Uterus (tissue), 4 donors: ENCODE results near the gene TASOR2. TPM values are rescaled to one million over a fixed set of nuclear protein-coding genes. Genes with fewer than 3 reads are reported as not detected.
A peak's percentile ranks its signal among the peaks of the same experiment; 100 is the strongest.

Source experiments
- DNase-seq, 2 donors: peaks; one replicate each; pipeline ENCODE4 v3.0.0-alpha.2; 2019 to 2020
- H3K27ac ChIP-seq, 2 donors: fragments of 200-600 bp; sonication (generic); 1 replicate in 1 of 2; 2 replicates in 1 of 2; pipeline ENCODE4 v1.5.1; 2016 to 2018
- H3K27me3 ChIP-seq, 2 donors: fragments of 200-600 bp; sonication (generic); one replicate each; pipeline ENCODE4 v1.5.1; 2018 to 2019; ENCODE audit warnings: control low read depth in 1 of 2
- H3K36me3 ChIP-seq, 2 donors: fragments of 200-600 bp; sonication (generic); one replicate each; pipeline ENCODE4 v1.5.1; 2019; ENCODE audit warnings: control low read depth in 1 of 2
- H3K4me1 ChIP-seq, 2 donors: fragments of 200-600 bp; sonication (generic); one replicate each; pipeline ENCODE4 v1.5.1; 2018 to 2019; ENCODE audit warnings: control low read depth in 1 of 2
- H3K4me3 ChIP-seq, 2 donors: fragments of 200-600 bp; sonication (generic); 1 replicate in 1 of 2; 2 replicates in 1 of 2; pipeline ENCODE4 v1.5.1; 2018 to 2019; ENCODE audit warnings: mild to moderate bottlenecking in 1 of 2
- H3K9me3 ChIP-seq, 2 donors: fragments of 200-600 bp; sonication (generic); one replicate each; pipeline ENCODE4 v1.5.1; 2019; ENCODE audit warnings: control low read depth in 1 of 2
- CTCF ChIP-seq, 4 experiments: fragments of 200-600 bp in 2 of 4; fragments of 450-650 bp in 2 of 4; sonication (generic) in 2 of 4; IDR thresholded peaks; one replicate each; pipeline ENCODE4 v1.5.1; 2016 to 2019; ENCODE audit warnings: antibody characterized with exemption in 4 of 4, mild to moderate bottlenecking in 2 of 4, moderate library complexity in 1 of 4
- POLR2A ChIP-seq, 2 donors: fragments of 450-650 bp; IDR thresholded peaks; one replicate each; pipeline ENCODE4 v1.6.1; 2016; ENCODE audit warnings: antibody characterized with exemption in 2 of 2, mild to moderate bottlenecking in 1 of 2, moderate library complexity in 1 of 2
- intact Hi-C: fragments of 100-400 bp; cut with DNase I; formaldehyde crosslinking; loops from one replicate; pipeline ENCODE4 v1.15.1; 2023; ENCODE audit warnings: low total_unique reads
- total RNA-seq, 4 donors: library from RNA; depleted of rRNA in 3 of 4; stranded (reverse); fragments of >200 nt in 3 of 4; gene quantifications; one replicate each; pipeline versions ENCODE4 v1.1.0 to v1.2.4, GENCODE V29; 2014 to 2023
- donor health status: DM: yes; HTN: yes; CAD: no.

The TASOR2 gene
- total RNA-seq, 4 donors from 2014 or later: 32.6 to 128 (median 75.1) TPM

DNA sequence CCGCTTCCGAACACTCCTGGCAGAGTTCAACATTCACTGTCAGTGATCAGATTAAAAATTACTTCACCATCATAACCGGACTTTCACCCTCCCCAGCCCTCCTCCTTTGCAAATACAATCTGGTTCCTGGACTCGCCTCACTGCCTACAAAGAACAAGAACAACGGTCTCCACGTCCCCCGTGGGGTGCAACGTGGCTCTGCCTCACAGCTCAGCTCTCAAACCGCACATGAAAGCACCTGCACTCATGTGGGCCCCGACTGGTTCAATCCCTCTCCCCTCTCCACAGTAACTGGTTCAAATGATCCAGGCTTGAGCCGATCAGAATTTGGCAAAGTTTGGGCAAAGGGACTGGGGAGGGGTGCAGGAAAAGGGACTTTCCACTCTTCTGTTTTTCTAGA is 39.3 kb upstream of the TASOR2 start:
- Histone ChIP-seq H3K27ac (peak overlapping the region; percentile 69 to 79), H3K4me1 (no peaks in the 10 kb centered on the region), H3K36me3 (no peaks in the 10 kb centered on the region), H3K9me3 (no peaks in the 10 kb centered on the region), H3K27me3 (no peaks in the 10 kb centered on the region), H3K4me3 (no peak overlapping the region)
- intact Hi-C loops: no loop called here
- TF ChIP-seq POLR2A (IDR thresholded peaks at IDR 0.05) (no peak), CTCF (IDR thresholded peaks at IDR 0.05) (no peak)
- no peak for DNase-seq

DNA sequence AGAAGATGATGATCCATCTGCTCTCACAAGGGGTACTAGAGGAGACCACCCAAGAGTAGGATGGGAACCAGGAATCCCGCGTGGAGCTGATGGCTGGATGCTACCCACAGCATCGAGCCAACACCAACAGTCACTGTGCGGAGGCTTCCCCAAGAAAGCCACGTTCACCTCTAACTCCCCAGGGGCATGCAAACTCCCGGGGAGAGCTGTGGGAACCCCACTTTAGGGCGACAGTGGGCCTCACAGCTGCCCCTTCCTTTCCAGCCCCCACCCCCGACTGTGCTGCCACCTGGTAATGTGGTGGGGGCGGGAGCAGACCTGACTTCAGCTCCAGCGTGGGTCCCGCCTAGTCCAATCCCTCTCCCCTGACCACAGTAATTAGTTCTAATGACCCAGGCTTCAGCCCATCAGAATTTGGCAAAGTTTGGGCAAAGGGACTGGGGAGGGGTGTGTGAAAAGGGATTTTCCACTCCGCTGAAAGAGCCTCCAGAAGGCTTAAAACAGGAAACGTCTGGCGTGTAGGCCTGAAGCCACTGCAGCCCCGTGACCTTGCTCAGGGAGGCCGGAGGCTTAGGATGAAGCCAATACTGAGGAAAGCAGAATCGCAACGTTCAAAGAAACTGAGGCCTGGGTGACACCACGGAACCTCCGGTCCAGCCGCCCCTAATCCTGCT is 38.6 kb upstream of the TASOR2 start:
- Histone ChIP-seq H3K4me3 (no peak overlapping the region), H3K27ac (peak overlapping the region; percentile 69 to 79), H3K4me1 (no peaks in the 10 kb centered on the region), H3K27me3 (no peaks in the 10 kb centered on the region), H3K36me3 (no peaks in the 10 kb centered on the region), H3K9me3 (no peaks in the 10 kb centered on the region)
- intact Hi-C loops: no loop called here
- no peak for TF ChIP-seq POLR2A (IDR thresholded peaks at IDR 0.05)
- no peak for TF ChIP-seq CTCF (IDR thresholded peaks at IDR 0.05)
- no peak for DNase-seq

- H3K4me1 ChIP-seq: no peaks in the 10 kb centered on the region
- H3K36me3 ChIP-seq: no peaks in the 10 kb centered on the region
- no peak overlapping the region for H3K4me3 ChIP-seq
- intact Hi-C loops: no loop called here
- no peak for TF ChIP-seq POLR2A (IDR thresholded peaks at IDR 0.05)
- no peak for TF ChIP-seq CTCF (IDR thresholded peaks at IDR 0.05)
- no peaks in the 10 kb centered on the region for H3K27me3 ChIP-seq
- H3K27ac ChIP-seq: peak overlapping the region in 1 of 2 donors; percentile 79
- no peaks in the 10 kb centered on the region for H3K9me3 ChIP-seq
- no peak for DNase-seq
Observed at GRCh38 chr10:5647507-5648240, 37.0 kb upstream of the TASOR2 start.

DNA sequence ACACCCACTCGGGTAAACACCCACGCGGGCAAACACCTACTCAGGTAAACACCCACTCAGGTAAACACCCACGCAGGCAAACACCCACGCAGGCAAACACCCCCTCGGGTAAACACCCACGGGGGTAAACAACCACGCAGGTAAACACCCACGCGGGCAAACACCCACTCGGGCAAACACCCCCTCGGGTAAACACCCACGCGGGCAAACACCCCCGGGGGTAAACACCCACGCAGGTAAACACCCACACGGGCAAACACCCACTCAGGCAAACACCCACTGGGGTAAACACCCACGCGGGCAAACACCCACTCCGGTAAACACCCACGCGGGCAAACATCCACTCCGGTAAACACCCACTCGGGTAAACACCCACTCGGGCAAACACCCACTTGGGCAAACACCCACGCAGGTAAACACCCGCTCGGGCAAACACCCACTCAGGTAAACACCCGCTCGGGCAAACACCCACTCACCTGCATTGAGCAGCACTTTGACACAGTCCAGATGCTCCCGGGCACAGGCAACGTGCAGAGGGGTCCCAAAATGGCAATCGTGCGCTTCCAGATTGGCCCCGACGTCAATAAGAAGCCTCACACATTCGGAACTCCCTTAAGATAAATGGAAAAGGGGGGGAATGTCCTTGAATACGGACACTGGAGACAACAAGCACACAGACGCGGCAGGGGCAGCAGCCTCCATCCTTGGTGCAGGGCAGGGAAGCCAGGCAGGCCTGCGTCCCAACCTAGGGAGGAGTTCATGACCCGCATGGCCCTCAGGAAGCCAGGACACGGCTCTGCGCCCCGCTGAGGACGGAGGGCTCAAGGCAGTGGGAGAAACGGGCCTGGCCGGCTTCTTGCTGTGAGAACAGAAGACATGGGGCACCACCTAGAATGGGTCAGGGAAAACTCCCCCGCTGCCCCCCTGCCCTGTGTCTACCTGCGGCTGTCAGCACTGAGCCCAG is 35.9 kb upstream of the TASOR2 start:
- Histone ChIP-seq H3K4me3 (no peak overlapping the region), H3K27ac (no peak overlapping the region), H3K4me1 (no peaks in the 10 kb centered on the region), H3K36me3 (no peaks in the 10 kb centered on the region), H3K27me3 (no peaks in the 10 kb centered on the region), H3K9me3 (no peaks in the 10 kb centered on the region)
- no peak for DNase-seq
- TF ChIP-seq CTCF (IDR thresholded peaks at IDR 0.05) (no peak), POLR2A (IDR thresholded peaks at IDR 0.05) (no peak)
- intact Hi-C loops: no loop called here
